GM15510 (cell line): ENCODE measurements around the gene KLHL42.

Experiments used
- POLR2A ChIP-seq: IDR thresholded peaks from 3 replicates; pipeline ENCODE4 v1.6.1; 2011; ENCODE audit warnings: borderline replicate concordance; ENCODE audit not compliant: insufficient read length; ENCODE audit errors: extremely low read depth

Gene KLHL42

GRCh38 chr12:27822076-27822712, 42.2 kb downstream of the KLHL42 start:
- TF ChIP-seq POLR2A, result no peak

GRCh38 chr12:27823038-27823437, 43.0 kb downstream of the KLHL42 start:
- no peak for TF ChIP-seq POLR2A

GRCh38 chr12:27824126-27824842, 44.3 kb downstream of the KLHL42 start:
- TF ChIP-seq POLR2A, result no peak

GRCh38 chr12:27826076-27826475, 46.0 kb downstream of the KLHL42 start:
- no peak for TF ChIP-seq POLR2A

GRCh38 chr12:27828196-27828595, 48.2 kb downstream of the KLHL42 start:
- TF ChIP-seq POLR2A, result no peak

- TF ChIP-seq POLR2A, result no peak
Observed at GRCh38 chr12:27838543-27839185, 58.6 kb downstream of the KLHL42 start.

GRCh38 chr12:27840229-27840999, 60.4 kb downstream of the KLHL42 start:
- no peak for TF ChIP-seq POLR2A

GRCh38 chr12:27841392-27841882, 61.4 kb downstream of the KLHL42 start:
- no peak for TF ChIP-seq POLR2A

- TF ChIP-seq POLR2A, result no peak
Observed at GRCh38 chr12:27843714-27844245, 63.7 kb downstream of the KLHL42 start.

GRCh38 chr12:27844366-27845090, 64.5 kb downstream of the KLHL42 start:
- TF ChIP-seq POLR2A, result no peak

- no peak for TF ChIP-seq POLR2A
Observed at GRCh38 chr12:27845187-27845586, 65.2 kb downstream of the KLHL42 start.

- TF ChIP-seq POLR2A, result no peak
Observed at GRCh38 chr12:27851311-27851710, 71.3 kb downstream of the KLHL42 start.

- no peak for TF ChIP-seq POLR2A
Observed at GRCh38 chr12:27852117-27852516, 72.1 kb downstream of the KLHL42 start.
